C4-2B (cell line): ENCODE data around the gene PYDC1.

Source experiments
- CTCF ChIP-seq: fragments of 450-650 bp; conservative IDR thresholded peaks from 2 replicates; pipeline ENCODE4 v1.5.1; 2017; ENCODE audit warnings: mild to moderate bottlenecking
- ZFX ChIP-seq: fragments of 450-650 bp; IDR thresholded peaks from 2 replicates; pipeline ENCODE4 v1.6.1; 2017

GRCh38 chr16:31214708-31215286 is 2.1 kb downstream of the PYDC1 start:
- TF ChIP-seq CTCF = no peak
- no peak for TF ChIP-seq ZFX
